IPS DF 4.7 (cell line): ENCODE data around the gene CHST8.
A peak's percentile ranks its signal among the peaks of the same experiment; 100 is the strongest.

Experiments
- DNase-seq: peaks from one replicate; pipeline ENCODE4 v3.0.0-alpha.2; 2013; ENCODE audit warnings: low spot score; ENCODE audit errors: extremely low read depth

The CHST8 gene

DNA sequence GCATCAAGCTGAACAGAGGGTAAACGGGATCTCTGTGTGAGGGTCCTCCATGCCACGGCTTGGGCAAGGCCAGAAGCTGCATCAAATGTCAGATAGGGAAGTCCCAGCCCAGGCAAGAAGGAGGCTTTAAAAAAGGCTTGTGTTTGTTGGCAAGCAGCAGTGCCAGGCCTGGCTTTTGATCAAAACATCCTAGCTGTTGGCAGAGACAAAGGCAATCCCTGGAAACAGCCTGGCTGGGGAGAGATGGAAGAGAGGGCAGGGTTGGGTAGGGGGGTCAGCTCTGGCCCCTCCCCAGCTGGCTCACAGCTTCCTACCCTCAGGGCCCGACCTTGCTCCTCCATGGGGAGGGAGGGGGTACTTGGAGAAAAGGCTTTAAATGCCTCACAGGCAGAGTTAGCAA lies 113.2 kb downstream of the CHST8 start:
- DNase-seq = no peak

DNA sequence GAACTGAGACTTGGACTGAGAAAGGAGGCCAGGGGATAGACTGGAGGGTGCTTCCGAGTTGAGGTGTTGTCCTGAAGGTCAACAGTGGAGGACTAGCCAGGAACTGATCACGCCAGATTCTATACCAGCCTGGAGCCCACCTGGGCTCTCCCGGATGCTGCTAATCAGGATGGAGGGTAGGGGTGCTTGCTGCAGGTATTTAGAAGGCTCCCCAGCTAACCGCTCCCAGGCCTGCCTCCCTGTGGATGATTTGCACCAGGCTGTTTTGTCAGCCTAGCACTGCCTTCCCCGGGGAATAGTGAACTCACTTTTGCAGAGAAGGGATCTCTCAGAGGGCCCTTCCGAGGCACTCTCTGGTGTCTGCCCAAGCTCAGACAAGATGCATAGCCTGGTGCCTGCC lies 114.4 kb downstream of the CHST8 start:
- DNase-seq = no peak

DNA sequence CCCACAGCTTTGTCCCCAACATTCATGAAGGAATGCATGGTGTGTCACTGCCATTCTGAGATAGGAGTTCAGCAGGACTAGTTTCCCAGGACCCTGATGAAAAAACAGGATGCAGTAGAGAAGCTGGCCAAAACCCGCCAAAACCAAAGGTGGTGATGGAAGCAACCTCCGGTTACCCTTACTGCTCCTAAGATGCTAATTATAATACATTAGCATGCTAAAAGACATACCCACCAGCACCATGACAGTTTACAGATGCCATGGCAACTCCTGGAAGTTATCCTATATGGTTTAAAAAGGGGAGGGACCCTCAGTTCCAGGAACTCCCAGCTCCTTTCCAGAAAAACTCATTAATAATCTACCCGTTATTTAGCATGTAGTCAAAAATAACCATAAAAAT lies 115.0 kb downstream of the CHST8 start:
- no peak for DNase-seq

DNA sequence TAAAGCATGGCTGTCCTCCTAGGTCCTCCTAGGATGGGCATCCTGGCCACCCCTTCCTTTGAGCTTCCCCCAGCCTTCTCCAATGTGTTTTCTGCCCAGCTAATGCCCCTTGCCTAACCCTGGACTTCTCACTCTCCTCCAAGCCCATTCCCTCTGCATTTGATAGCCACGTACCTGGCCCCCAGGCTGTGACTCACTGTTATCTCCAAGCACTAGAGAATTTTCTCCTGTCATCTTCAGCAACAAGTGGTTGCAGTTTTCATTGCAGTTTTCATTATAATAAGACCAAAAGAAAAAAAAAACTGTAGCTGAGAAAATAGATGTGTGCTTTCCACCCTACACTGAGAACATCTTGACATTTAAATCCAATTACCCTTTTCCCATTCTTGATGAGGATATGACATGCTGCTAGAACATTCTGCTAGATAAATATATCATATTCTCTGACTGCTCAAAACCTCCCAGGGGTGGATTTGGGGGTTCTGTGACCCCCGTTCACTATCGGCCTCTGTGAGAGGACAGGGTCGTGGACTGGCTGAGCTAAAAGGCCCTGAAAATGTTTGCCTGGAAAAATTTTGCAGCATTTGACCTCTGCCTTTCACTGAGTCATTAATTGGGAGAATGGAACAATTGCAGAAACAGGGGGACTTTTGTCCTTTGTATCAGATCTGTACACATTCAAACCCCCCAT lies 116.1 kb downstream of the CHST8 start:
- no peak for DNase-seq

- DNase-seq = peak; percentile 60
Observed at GRCh38 chr19:33740811-33741396, 119.2 kb downstream of the CHST8 start.

DNA sequence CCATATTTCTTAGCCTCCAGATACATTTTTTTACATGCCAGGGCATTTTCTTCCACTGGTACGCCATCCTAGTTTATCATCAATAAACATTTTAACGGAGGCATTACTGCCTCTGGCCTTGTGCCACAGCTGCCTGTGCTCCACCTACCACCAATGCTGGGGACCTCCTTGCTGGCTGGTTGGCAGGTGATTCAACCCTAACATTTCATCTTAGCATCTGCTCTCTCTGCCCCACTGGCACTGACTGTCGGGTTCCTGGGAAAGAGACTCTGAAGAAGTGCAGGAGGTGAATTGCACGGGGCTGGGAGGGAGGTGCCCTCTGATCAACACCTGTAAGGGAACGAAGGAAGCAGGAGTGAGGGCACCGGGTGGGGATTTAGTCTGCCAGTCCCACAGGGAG lies 123.5 kb downstream of the CHST8 start:
- no peak for DNase-seq

- DNase-seq = no peak
Observed at GRCh38 chr19:33746159-33746558, 124.4 kb downstream of the CHST8 start.

- no peak for DNase-seq
Observed at GRCh38 chr19:33747273-33747672, 125.5 kb downstream of the CHST8 start.

- DNase-seq = no peak
Observed at GRCh38 chr19:33748231-33748630, 126.5 kb downstream of the CHST8 start.

GRCh38 chr19:33749016-33749415 lies 127.3 kb downstream of the CHST8 start:
- DNase-seq = no peak

DNA sequence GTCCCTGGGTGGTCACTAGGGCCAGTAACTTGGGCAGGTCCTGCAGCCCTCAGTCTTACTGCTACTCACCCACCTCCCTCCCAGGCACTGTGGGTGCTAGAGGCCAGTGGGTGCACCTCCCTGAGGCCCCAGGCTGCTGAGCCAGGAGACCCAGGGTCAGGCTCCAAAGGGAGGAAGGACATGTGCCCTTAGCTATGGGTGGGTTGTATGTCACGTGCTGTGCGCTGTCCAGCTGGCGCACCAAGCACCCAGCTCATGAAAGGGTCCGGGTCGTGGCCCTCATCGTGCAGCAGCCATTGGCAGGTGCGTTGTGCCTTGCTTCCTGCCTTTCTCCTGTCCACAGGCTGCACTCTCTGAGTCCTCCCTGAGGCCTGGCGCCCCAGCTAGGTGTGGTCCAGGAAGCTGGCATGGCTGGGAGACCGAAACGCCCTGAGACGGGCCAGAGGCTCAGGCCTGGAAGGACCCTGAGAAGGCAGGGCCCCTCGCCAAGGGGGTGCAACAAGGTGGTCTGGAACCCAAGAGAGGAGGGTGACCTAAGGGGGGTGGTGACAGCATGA lies 127.9 kb downstream of the CHST8 start:
- no peak for DNase-seq

GRCh38 chr19:33750587-33751435 lies 129.1 kb downstream of the CHST8 start:
- DNase-seq = no peak

- no peak for DNase-seq
Observed at GRCh38 chr19:33751436-33751770, 129.7 kb downstream of the CHST8 start.

DNA sequence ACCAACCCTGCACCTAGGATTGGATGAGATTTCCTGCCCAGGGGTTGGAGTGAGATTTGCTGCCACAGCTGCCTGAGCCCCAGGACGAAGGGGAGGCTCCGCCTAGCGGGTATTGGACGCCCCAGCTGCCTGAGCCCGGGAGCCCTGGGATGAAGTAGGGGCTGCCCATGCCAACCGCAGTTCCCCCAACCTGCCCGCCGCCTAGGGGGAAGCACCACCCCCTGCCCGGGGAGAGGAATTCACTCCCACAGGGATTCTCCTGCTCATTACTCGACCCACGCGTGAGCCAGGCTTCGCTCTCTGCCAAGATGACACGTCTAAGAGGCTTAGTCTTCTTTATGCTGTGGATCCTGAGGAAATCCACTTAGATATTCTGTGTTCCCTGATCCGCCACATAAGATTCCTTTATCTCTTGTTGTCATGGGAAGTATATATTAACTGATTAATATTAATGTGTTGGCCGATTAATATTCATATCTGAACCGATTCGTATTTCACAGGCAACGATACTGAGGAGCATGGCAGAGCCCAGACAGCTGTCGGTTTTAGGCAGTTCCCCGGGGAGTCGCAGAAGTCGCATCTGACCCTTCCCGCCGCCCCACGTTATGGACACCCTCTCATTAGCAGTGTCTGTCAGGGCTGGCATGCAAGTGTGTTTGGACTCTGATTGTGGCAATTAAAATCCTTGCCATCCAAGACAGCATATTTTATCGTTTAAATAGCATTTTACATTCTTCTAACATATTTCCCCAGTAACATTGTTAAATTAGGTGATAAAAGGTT lies 130.5 kb downstream of the CHST8 start:
- no peak for DNase-seq

DNA sequence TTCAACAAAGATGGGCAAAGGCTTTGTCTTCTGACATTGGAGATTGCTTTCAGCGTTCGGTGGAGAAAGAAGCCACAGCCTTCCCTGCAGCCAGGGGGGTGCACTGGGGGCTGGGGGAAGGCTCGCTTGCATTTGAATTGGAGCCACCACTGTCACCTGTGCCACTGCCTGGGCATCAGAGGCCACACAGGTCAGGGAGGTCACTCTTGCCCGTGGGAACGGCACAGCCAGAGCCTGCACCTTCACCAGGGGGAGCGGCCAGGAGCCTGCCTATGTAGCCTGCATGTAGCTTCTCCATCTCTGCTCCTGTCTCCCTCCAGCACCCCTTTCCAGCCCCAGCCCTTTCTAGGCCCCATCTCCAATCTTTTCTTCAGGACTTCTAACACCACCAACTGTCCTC lies 131.2 kb downstream of the CHST8 start:
- no peak for DNase-seq

GRCh38 chr19:33754361-33754760 lies 132.6 kb downstream of the CHST8 start:
- no peak for DNase-seq

DNA sequence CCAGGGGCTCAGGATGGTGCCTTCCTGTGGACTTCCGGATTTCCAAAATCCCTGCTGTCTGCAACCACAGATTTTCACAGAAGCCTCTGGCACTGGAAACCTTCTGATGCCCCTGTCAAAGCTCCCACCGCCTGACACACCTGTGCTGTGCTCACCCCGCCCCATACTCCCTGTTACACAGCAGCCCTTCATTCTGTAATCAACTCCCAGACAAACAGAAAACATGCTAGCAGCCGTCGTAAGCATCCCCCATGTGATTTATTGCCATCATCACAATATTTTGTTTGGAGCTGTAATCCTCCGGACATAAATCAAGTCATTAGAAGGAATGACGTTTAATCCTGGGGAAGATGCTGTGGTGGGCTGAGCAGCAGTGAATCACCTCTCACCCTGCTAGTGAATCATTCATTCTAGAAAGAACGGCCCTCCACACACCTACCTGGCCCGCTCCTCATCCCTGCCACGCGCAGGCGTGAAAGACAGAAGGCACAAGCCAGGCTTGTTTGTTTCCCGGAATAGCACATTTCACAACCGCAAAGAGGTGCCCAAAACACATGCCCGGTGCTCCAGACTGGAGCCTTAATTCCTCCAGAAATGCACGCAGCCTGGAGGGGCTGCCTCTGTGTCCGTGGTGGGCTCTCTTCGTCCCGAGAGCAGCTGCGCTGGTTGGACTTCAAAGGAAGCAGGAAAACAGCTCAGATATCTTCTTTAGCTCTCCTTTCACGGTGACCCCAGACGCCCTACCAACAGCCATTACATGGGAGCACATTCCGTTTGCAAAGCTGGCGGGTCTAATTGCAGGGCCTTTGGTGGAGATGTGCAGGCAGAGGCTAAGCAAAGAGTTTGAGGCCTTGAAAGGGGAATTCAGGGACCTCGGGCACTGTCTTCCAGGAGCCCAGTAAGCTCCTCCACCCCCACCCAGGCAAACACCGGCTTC lies 133.6 kb downstream of the CHST8 start:
- DNase-seq = no peak

DNA sequence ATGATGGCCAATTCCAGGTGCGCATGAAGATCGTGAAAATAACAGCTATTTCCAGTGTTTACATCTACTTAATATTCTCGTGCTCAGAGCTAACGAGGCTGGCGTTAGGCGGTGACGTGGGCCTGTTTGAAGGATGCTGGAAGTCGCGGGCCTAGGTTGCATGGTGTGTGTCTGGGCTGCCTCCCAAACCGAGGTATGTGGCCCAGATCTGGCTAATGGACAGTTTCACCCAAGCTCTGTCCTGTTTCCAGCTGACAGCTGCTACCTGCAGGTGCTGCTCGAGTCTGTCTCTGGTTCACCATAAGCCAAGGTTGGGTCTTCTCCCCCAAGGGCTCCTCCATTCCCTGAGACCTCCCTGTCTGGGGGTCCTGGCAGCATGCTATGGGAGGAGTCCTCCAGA lies 134.4 kb downstream of the CHST8 start:
- no peak for DNase-seq

GRCh38 chr19:33758541-33759013 lies 136.8 kb downstream of the CHST8 start:
- DNase-seq = no peak

DNA sequence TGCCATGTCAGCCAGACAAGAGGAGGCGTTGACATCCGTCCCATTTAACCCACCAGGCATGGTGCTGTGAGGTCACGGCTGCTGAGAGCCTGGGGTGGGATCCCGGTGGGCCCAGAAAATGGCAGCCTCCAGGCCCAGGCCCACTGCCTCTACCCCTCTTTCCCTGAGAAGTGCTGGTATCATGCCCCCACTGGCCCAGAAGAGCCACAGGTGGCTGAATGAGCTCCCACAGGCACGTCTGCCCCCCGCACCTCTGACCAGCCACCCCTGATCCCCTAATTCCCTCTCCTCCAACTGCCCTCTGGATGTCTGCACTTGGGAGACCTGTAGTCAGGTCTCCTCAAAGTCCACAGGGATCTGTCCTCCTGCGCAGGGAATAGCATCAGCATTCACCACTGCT lies 137.6 kb downstream of the CHST8 start:
- no peak for DNase-seq
